GM23338 (cell line): Measurements from ENCODE around the gene SERINC4. TPM values are rescaled to one million over a fixed set of nuclear protein-coding genes. Genes with fewer than 3 reads are reported as not detected.

Source experiments
- ATAC-seq: fragments of 200-7000 bp; cut with Tn5 transposase; 3 replicates; pipeline ENCODE4 v1.9.1; 2020
- DNase-seq: peaks from one replicate; pipeline ENCODE4 v3.0.0-alpha.2; 2015; ENCODE audit warnings: low spot score
- H2AFZ ChIP-seq: fragments of 200-600 bp; sonication (generic); 2 replicates; pipeline ENCODE4 v1.8.0; 2016; ENCODE audit warnings: antibody characterized with exemption, mild to moderate bottlenecking, moderate library complexity
- H3F3A ChIP-seq: fragments of 200-600 bp; sonication (generic); replicated peaks from 2 replicates; pipeline ENCODE4 v1.8.0; 2017; ENCODE audit warnings: antibody characterized with exemption, mixed run types, low read depth
- H3K27ac ChIP-seq: fragments of 200-600 bp; sonication (generic); 2 replicates; pipeline ENCODE4 v1.6.1; 2016; ENCODE audit warnings: low read depth
- H3K27me3 ChIP-seq: fragments of 200-600 bp; sonication (generic); 2 replicates; pipeline ENCODE4 v1.8.0; 2016; ENCODE audit warnings: mild to moderate bottlenecking, mixed run types, moderate library complexity; ENCODE audit not compliant: insufficient read depth
- H3K36me3 ChIP-seq: fragments of 200-600 bp; sonication (generic); 2 replicates; pipeline ENCODE4 v1.8.0; 2016; ENCODE audit warnings: mild to moderate bottlenecking; ENCODE audit not compliant: insufficient read depth
- H3K4me1 ChIP-seq: fragments of 200-600 bp; sonication (generic); 2 replicates; pipeline ENCODE4 v1.8.0; 2016; ENCODE audit warnings: mild to moderate bottlenecking, moderate library complexity; ENCODE audit not compliant: insufficient read depth
- H3K4me2 ChIP-seq: fragments of 200-600 bp; sonication (generic); 2 replicates; pipeline ENCODE4 v1.7.1; 2017; ENCODE audit warnings: mixed run types
- H3K4me3 ChIP-seq: fragments of 200-600 bp; sonication (generic); 2 replicates; pipeline ENCODE4 v1.6.1; 2016; ENCODE audit warnings: mixed run types
- H3K79me2 ChIP-seq: fragments of 200-600 bp; sonication (generic); replicated peaks from 2 replicates; pipeline ENCODE4 v1.8.0; 2017; ENCODE audit warnings: mild to moderate bottlenecking; ENCODE audit not compliant: insufficient read depth
- H3K9me2 ChIP-seq: fragments of 200-600 bp; sonication (generic); 2 replicates; pipeline ENCODE4 v1.8.0; 2017; ENCODE audit not compliant: insufficient read depth
- H4K20me1 ChIP-seq: fragments of 200-600 bp; sonication (generic); replicated peaks from 2 replicates; pipeline ENCODE4 v1.8.0; 2017; ENCODE audit warnings: mild to moderate bottlenecking; ENCODE audit not compliant: insufficient read depth
- H3K27ac Mint-ChIP-seq: 2 replicates; pipeline ENCODE4 v1.8.0; 2020; ENCODE audit warnings: inconsistent platforms, mild to moderate bottlenecking, moderate library complexity, mixed read lengths
- H3K27me3 Mint-ChIP-seq: 3 replicates; pipeline ENCODE4 v1.8.0; 2022; ENCODE audit warnings: low read depth, mild to moderate bottlenecking, moderate library complexity, mixed read lengths, inconsistent platforms; ENCODE audit not compliant: insufficient read depth, poor library complexity
- H3K36me3 Mint-ChIP-seq: 3 replicates; pipeline ENCODE4 v1.8.0; 2021; ENCODE audit warnings: low read depth, mild to moderate bottlenecking, inconsistent platforms, moderate library complexity, mixed read lengths
- H3K4me1 Mint-ChIP-seq: 3 replicates; pipeline ENCODE4 v1.8.0; 2020; ENCODE audit warnings: mild to moderate bottlenecking, inconsistent platforms, mixed read lengths
- H3K4me3 Mint-ChIP-seq: 3 replicates; pipeline ENCODE4 v1.8.0; 2021; ENCODE audit warnings: moderate library complexity, mild to moderate bottlenecking, inconsistent platforms, mixed read lengths
- H3K9me3 Mint-ChIP-seq: 3 replicates; pipeline ENCODE4 v1.8.0; 2020; ENCODE audit warnings: moderate library complexity, mild to moderate bottlenecking, inconsistent platforms, mixed read lengths
- CREB1 ChIP-seq: fragments of 250-450 bp; sonication (Bioruptor Pico); IDR thresholded peaks from 2 replicates; pipeline ENCODE4 v1.5.0; 2020; ENCODE audit warnings: low read depth, mild to moderate bottlenecking, moderate library complexity
- CTCF ChIP-seq, 2 experiments: fragments of 200-600 bp in 1 of 2; sonication (generic) in 1 of 2; conservative IDR thresholded peaks; 2 replicates each; pipeline versions ENCODE4 v1.5.1 to v1.6.1; 2016 to 2017; ENCODE audit warnings: antibody characterized with exemption in 2 of 2, low read depth in 2 of 2, mild to moderate bottlenecking in 2 of 2, moderate library complexity in 1 of 2
- EZH2phosphoT487 ChIP-seq: fragments of 200-600 bp; sonication (generic); IDR thresholded peaks from one replicate; pipeline ENCODE4 v1.8.1; 2018; ENCODE audit warnings: antibody characterized with exemption; ENCODE audit not compliant: unreplicated experiment
- JUNB ChIP-seq: IDR thresholded peaks from one replicate; pipeline ENCODE4 v1.6.1; 2016; ENCODE audit warnings: antibody characterized with exemption; ENCODE audit not compliant: unreplicated experiment
- NANOG ChIP-seq: IDR thresholded peaks from 2 replicates; pipeline ENCODE4 v1.6.1; 2016; ENCODE audit warnings: antibody characterized with exemption, borderline replicate concordance
- REST ChIP-seq: IDR thresholded peaks from one replicate; pipeline ENCODE4 v1.6.1; 2018; ENCODE audit warnings: antibody characterized with exemption; ENCODE audit not compliant: unreplicated experiment
- STAT1 ChIP-seq: IDR thresholded peaks from one replicate; pipeline ENCODE4 v1.6.1; 2016; ENCODE audit warnings: antibody characterized with exemption; ENCODE audit not compliant: unreplicated experiment
- ZNF114 ChIP-seq: fragments of 250-450 bp; sonication (Bioruptor Pico); IDR thresholded peaks from 2 replicates; pipeline ENCODE4 v1.5.0; 2020; ENCODE audit warnings: mild to moderate bottlenecking, moderate library complexity
- ZNF331 ChIP-seq: fragments of 250-450 bp; sonication (Bioruptor Pico); IDR thresholded peaks from 2 replicates; pipeline ENCODE4 v1.5.0; 2020; ENCODE audit warnings: low read depth, mild to moderate bottlenecking, moderate library complexity
- ZNF462 ChIP-seq: fragments of 250-450 bp; sonication (Bioruptor Pico); IDR thresholded peaks from 2 replicates; pipeline ENCODE4 v1.5.0; 2020; ENCODE audit warnings: mild to moderate bottlenecking, moderate library complexity
- polyA plus RNA-seq: library from polyadenylated mRNA; unstranded; fragments of >200 nt; fragmentation: Nextera tagmentation; extraction: Ambion mirVana; gene quantifications from 2 replicates; pipeline ENCODE4 v1.2.1, GENCODE V29; 2016
- total RNA-seq: library from RNA; depleted of rRNA; stranded (reverse); fragments of >200 nt; shearing (Covaris generic); gene quantifications from 2 replicates; pipeline ENCODE4 v1.2.3, GENCODE V29; 2014

The SERINC4 gene
- total and polyA plus RNA-seq, 2 experiments from 2014 or later, result not detected

GRCh38 chr15:43763819-43764446 lies 36.1 kb downstream of the SERINC4 start (continued):
- TF ChIP-seq ZNF462 (CRISPR knock-in tag), result no peak

- Mint-ChIP-seq H3K9me3 (no peaks in the 10 kb centered on the region), H3K27ac (no peak overlapping the region), H3K4me3 (no peak overlapping the region), H3K4me1 (no peaks in the 10 kb centered on the region), H3K27me3 (no peaks in the 10 kb centered on the region), H3K36me3 (peaks cover 89% of the 10 kb centered on the region)
- peaks cover 38% of the 10 kb centered on the region for H4K20me1 ChIP-seq
- no peaks in the 10 kb centered on the region for H3K4me1 ChIP-seq
- no peaks in the 10 kb centered on the region for H3K9me2 ChIP-seq
- no peak overlapping the region for H3K4me2 ChIP-seq
- H3F3A ChIP-seq, result peaks cover 26% of the 10 kb centered on the region; the same call in 1 of the 2 replicates
- no peak overlapping the region for H2AFZ ChIP-seq
- H3K36me3 ChIP-seq, result peaks cover 89% of the 10 kb centered on the region
- DNase-seq, result no peak
- peaks cover 15% of the 10 kb centered on the region; the same call in 1 of the 2 replicates for H3K79me2 ChIP-seq
- H3K27me3 ChIP-seq, result no peaks in the 10 kb centered on the region
- ATAC-seq, result no peak
- H3K27ac ChIP-seq, result peak overlapping the region; percentile 42; the same call in 1 of the 2 replicates
- no peak overlapping the region for H3K4me3 ChIP-seq
- TF ChIP-seq JUNB, result no peak
- TF ChIP-seq CREB1 (CRISPR knock-in tag), result no peak
- no peak for TF ChIP-seq ZNF331 (CRISPR knock-in tag)
- TF ChIP-seq CTCF (conservative IDR thresholded peaks at IDR 0.05; ENCODE audit: low read depth in 2 of 2), result no peak
- no peak for TF ChIP-seq NANOG
- TF ChIP-seq REST, result no peak
- TF ChIP-seq ZNF114 (CRISPR knock-in tag), result no peak
- TF ChIP-seq STAT1, result no peak
- no peak for TF ChIP-seq EZH2phosphoT487
Observed at GRCh38 chr15:43762824-43763223, 37.2 kb downstream of the SERINC4 start.
